GM21423 (cell line): Measurements from ENCODE around the gene TBX20.
"Not testable (repeated sequence)": the region's sequence is repeated elsewhere in the genome, so short reads cannot be mapped to it uniquely, and the experiment has no call there.

Experiments used
- ATAC-seq: cut with Tn5 transposase; IDR thresholded peaks from one replicate; pipeline ENCODE4 v1.9.1; 2021; ENCODE audit warnings: mild to moderate bottlenecking, moderate library complexity; ENCODE audit not compliant: unreplicated experiment

Gene TBX20

GRCh38 chr7:35256256-35257175 lies 2.6 kb upstream of the TBX20 start:
- ATAC-seq, result no peak

- no peak for ATAC-seq
Measured at GRCh38 chr7:35255443-35256255, 1.7 kb upstream of the TBX20 start.

GRCh38 chr7:35254496-35255442 lies 869 bp upstream of the TBX20 start:
- ATAC-seq, result no peak

GRCh38 chr7:35253460-35253709 lies 515 bp downstream of the TBX20 start:
- ATAC-seq, result no peak

GRCh38 chr7:35252612-35253459 lies 1.1 kb downstream of the TBX20 start:
- ATAC-seq, result no peak

GRCh38 chr7:35251606-35252310 lies 2.1 kb downstream of the TBX20 start:
- ATAC-seq, result no peak

GRCh38 chr7:35250941-35251340 lies 3.0 kb downstream of the TBX20 start:
- no peak for ATAC-seq

GRCh38 chr7:35250452-35250851 lies 3.4 kb downstream of the TBX20 start:
- ATAC-seq, result no peak

GRCh38 chr7:35249537-35249907 lies 4.4 kb downstream of the TBX20 start:
- ATAC-seq, result no peak

GRCh38 chr7:35248576-35249536 lies 5.0 kb downstream of the TBX20 start:
- no peak for ATAC-seq

GRCh38 chr7:35246819-35247218 lies 7.1 kb downstream of the TBX20 start:
- no peak for ATAC-seq

GRCh38 chr7:35241884-35242283 lies 12.0 kb downstream of the TBX20 start:
- ATAC-seq, result no peak

GRCh38 chr7:35241436-35241835 lies 12.5 kb downstream of the TBX20 start:
- no peak for ATAC-seq

GRCh38 chr7:35241008-35241407 lies 12.9 kb downstream of the TBX20 start:
- ATAC-seq, result not testable (repeated sequence)

GRCh38 chr7:35238456-35238855 lies 15.4 kb downstream of the TBX20 start:
- not testable (repeated sequence) for ATAC-seq

- ATAC-seq, result no peak
Measured at GRCh38 chr7:35232994-35233393, 20.9 kb downstream of the TBX20 start.

GRCh38 chr7:35231221-35231620 lies 22.7 kb downstream of the TBX20 start:
- not testable (repeated sequence) for ATAC-seq

- ATAC-seq, result not testable (repeated sequence)
Measured at GRCh38 chr7:35229116-35229780, 24.7 kb downstream of the TBX20 start.
